Head of caudate nucleus (tissue), 42 donors: ENCODE measurements around the gene ARL10.

Experiments
- DNase-seq, 42 donors: peaks; one replicate each; pipeline versions ENCODE4 v3.0.0 to v3.0.0-alpha.2; 2020 to 2021; ENCODE audit warnings: mixed read lengths in 7 of 42
- intact Hi-C: fragments of 100-400 bp; cut with DNase I; formaldehyde crosslinking; loops from one replicate; pipeline ENCODE4 v1.15.0; 2022

Gene ARL10

GRCh38 chr5:176360894-176361436, 4.3 kb upstream of the ARL10 start:
- intact Hi-C loops = no loop called here
- DNase-seq = peak in 23 of 42 donors; percentile 10 to 54 (median 22)

- intact Hi-C loops = no loop called here
- DNase-seq = peak; percentile 90 to 98 (median 96)
Observed at GRCh38 chr5:176361437-176362232, 3.7 kb upstream of the ARL10 start, which contains the start of gene KIAA1191. TSS of gene KIAA1191 (minus strand) at chr5:176361764. CDS start at chr5:176359508, 2,256 bp downstream.

- DNase-seq = no peak
- intact Hi-C loops = no loop called here
Observed at GRCh38 chr5:176362233-176362490, 3.1 kb upstream of the ARL10 start.

- DNase-seq = peak in 3 of 42 donors; percentile 24 to 35 (median 35)
- intact Hi-C loops = no loop called here
Observed at GRCh38 chr5:176364765-176365350, 429 bp upstream of the ARL10 start.

- intact Hi-C loops = no loop called here
Observed at GRCh38 chr5:176366232-176366894, 1.1 kb downstream of the ARL10 start.

GRCh38 chr5:176368726-176369125, 3.4 kb downstream of the ARL10 start:
- no peak for DNase-seq
- intact Hi-C loops = no loop called here

More at GRCh38 chr5:176366232-176366894, 1.1 kb downstream of the ARL10 start:
- DNase-seq = peak in 3 of 42 donors; percentile 11 to 23 (median 19)

- intact Hi-C loops = no loop called here
- no peak for DNase-seq
Observed at GRCh38 chr5:176369934-176370711, 4.8 kb downstream of the ARL10 start.

GRCh38 chr5:176371621-176372539, 6.6 kb downstream of the ARL10 start:
- peak in 2 of 42 donors; percentile 31 to 34 for DNase-seq
- intact Hi-C loops = no loop called here

GRCh38 chr5:176373100-176373818, 8.0 kb downstream of the ARL10 start:
- no peak for DNase-seq
- intact Hi-C loops = no loop called here

- no peak for DNase-seq
- intact Hi-C loops = no loop called here
Observed at GRCh38 chr5:176379881-176380280, 14.6 kb downstream of the ARL10 start.

GRCh38 chr5:176381423-176381822, 16.1 kb downstream of the ARL10 start:
- intact Hi-C loops = no loop called here
- no peak for DNase-seq

GRCh38 chr5:176381979-176382378, 16.7 kb downstream of the ARL10 start:
- intact Hi-C loops = no loop called here
- no peak for DNase-seq

GRCh38 chr5:176382721-176383120, 17.4 kb downstream of the ARL10 start:
- intact Hi-C loops = no loop called here
- DNase-seq = no peak

- DNase-seq = no peak
- intact Hi-C loops = no loop called here
Observed at GRCh38 chr5:176383248-176383905, 18.1 kb downstream of the ARL10 start.

GRCh38 chr5:176383961-176384360, 18.7 kb downstream of the ARL10 start:
- intact Hi-C loops = no loop called here
- DNase-seq = no peak

GRCh38 chr5:176384366-176384930, 19.2 kb downstream of the ARL10 start:
- intact Hi-C loops = no loop called here
- no peak for DNase-seq

- DNase-seq = no peak
- intact Hi-C loops = no loop called here
Observed at GRCh38 chr5:176384991-176385390, 19.7 kb downstream of the ARL10 start.
